SK-N-MC (cell line): ENCODE results near the gene SPRR2F.

ENCODE experiments used
- EZH2 ChIP-seq: fragments of 200-600 bp; sonication (generic); IDR thresholded peaks from one replicate; pipeline ENCODE4 v1.6.1; 2017; ENCODE audit warnings: antibody characterized with exemption
- FOXP2 ChIP-seq: optimal IDR thresholded peaks from 2 replicates; pipeline ENCODE3; 2011; ENCODE audit warnings: mild to moderate bottlenecking, moderate library complexity; ENCODE audit not compliant: insufficient read depth; ENCODE audit errors: extremely low read length, control extremely low read depth
- POLR2AphosphoS5 ChIP-seq: IDR thresholded peaks from 2 replicates; pipeline ENCODE4 v1.6.1; 2012; ENCODE audit warnings: mild to moderate bottlenecking, low read depth, low read length, borderline replicate concordance

DNA sequence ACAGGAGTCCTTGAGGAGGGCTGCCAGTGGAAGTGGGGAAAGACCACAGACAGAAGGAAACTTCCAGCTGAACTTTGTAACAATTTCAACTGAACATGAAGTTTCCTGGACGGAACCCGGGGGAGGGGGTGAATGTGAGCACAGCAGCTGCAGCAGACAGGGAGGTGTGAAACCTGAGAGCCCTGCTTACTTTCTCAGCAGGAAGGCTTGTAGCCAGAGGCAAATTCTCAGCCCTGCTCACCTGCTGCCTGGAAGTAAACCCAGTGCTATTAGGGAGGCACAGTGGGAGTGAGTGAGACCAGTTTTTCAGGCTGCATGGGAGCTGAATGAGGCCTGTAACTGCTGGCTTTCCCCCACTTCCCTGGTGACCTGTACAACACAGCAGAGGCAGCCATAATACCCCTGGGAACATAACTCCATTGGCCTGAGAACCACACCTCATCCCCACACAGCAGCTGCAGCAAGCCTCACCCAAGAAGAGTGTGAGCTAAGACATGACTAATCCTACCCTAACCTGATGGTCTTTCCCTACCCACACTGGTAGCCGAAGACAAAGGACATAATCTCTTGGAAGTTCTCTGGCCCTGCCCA lies 9.6 kb upstream of the SPRR2F start:
- TF ChIP-seq EZH2 (no peak), POLR2AphosphoS5 (no peak), FOXP2 (no peak)
